Prostate gland (tissue), 2 donors: ENCODE data around the gene SELENOW. TPM values are rescaled to one million over a fixed set of nuclear protein-coding genes. Genes with fewer than 3 reads are reported as not detected.
"Not testable (repeated sequence)": the region's sequence is repeated elsewhere in the genome, so short reads cannot be mapped to it uniquely, and the experiment has no call there.

Experiments
- DNase-seq: peaks from one replicate; pipeline ENCODE4 v3.0.0-alpha.2; 2019; ENCODE audit warnings: low spot score
- H3K27ac ChIP-seq, 2 donors: fragments of 200-600 bp; sonication (generic); 2 replicates each; pipeline ENCODE4 v1.5.1; 2017 to 2019
- H3K27me3 ChIP-seq: fragments of 200-600 bp; sonication (generic); replicated peaks from 2 replicates; pipeline ENCODE4 v1.5.1; 2019; ENCODE audit not compliant: insufficient read depth
- H3K36me3 ChIP-seq, 2 donors: fragments of 200-600 bp; sonication (generic); 1 replicate in 1 of 2; 2 replicates in 1 of 2; pipeline versions ENCODE4 v1.5.1 to v1.8.1; 2017 to 2019
- H3K4me1 ChIP-seq: fragments of 200-600 bp; sonication (generic); replicated peaks from 2 replicates; pipeline ENCODE4 v1.5.1; 2019
- H3K4me3 ChIP-seq, 2 donors: fragments of 200-600 bp; sonication (generic); 2 replicates each; pipeline ENCODE4 v1.5.1; 2017 to 2019
- H3K9me3 ChIP-seq: fragments of 200-600 bp; sonication (generic); 2 replicates; pipeline ENCODE4 v1.5.1; 2017
- POLR2A ChIP-seq: fragments of 450-650 bp; IDR thresholded peaks from one replicate; pipeline ENCODE4 v1.6.1; 2016; ENCODE audit warnings: antibody characterized with exemption, mild to moderate bottlenecking
- POLR2AphosphoS5 ChIP-seq: sonication (generic); formaldehyde crosslinking; IDR thresholded peaks from one replicate; pipeline ENCODE4 v1.6.1; 2017; ENCODE audit warnings: antibody characterized with exemption
- WGBS: methylation state at CpG from one replicate; pipeline ENCODE4 v1.1.5; 2018; 5-methylcytosine and 5-hydroxymethylcytosine counted together
- intact Hi-C: fragments of 100-400 bp; cut with DNase I; formaldehyde crosslinking; loops from one replicate; pipeline ENCODE4 v1.14.2; 2022
- total RNA-seq, 2 donors: library from RNA; depleted of rRNA; stranded (reverse); fragments of >200 nt; gene quantifications; one replicate each; pipeline ENCODE4 v1.1.0, GENCODE V29; 2016
- TF ChIP-seq, protein P1 (sequence below), 4 experiments: fragments of 200-600 bp in 2 of 4; fragments of 450-650 bp in 2 of 4; sonication (generic) in 2 of 4; IDR thresholded peaks; 1 replicate in 3 of 4; 2 replicates in 1 of 4; pipeline ENCODE4 v1.5.1; 2016 to 2019; ENCODE audit warnings: antibody characterized with exemption in 4 of 4, mild to moderate bottlenecking in 2 of 4, moderate library complexity in 2 of 4

SELENOW gene
- total RNA-seq, 2 donors from 2014 or later: 301 to 565 TPM

DNA sequence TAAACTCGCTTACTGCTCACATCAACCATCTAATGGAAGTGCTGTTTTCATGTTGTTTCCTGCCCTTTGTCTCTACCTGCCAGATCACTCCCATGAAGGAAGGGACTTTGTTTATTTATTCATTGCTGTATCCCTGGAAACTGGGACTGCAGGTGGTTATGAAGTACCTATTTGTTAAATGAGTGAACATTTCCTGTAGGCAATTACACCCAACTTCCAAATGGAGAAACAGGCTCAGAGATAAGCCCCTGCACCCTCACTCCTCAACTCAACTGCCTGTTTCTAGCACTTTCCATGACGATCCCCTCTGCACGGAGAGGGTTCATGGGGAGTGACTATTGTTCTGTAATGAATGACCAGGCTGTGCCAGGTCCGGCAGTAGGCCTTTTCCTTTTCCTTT is 1.9 kb upstream of the SELENOW start:
- peak; percentile 40 for DNase-seq
- Histone ChIP-seq H3K36me3 (peaks cover 0 to 4% of the 10 kb centered on the region in 2 donors), H3K4me1 (peaks cover 6% of the 10 kb centered on the region), H3K4me3 (no peak overlapping the region), H3K9me3 (no peaks in the 10 kb centered on the region), H3K27ac (peak overlapping the region in 1 of 2 donors; percentile 99), H3K27me3 (no peaks in the 10 kb centered on the region)
- WGBS: 43% methylated on average over 4 of the region's 4 CpGs
- TF ChIP-seq POLR2AphosphoS5 (peak; percentile 85), POLR2A (no peak)
- intact Hi-C loops: loop anchor here (5.0 kb wide), 1 partner anchor 59 kb away; no protein-coding TSS in a partner anchor

DNA sequence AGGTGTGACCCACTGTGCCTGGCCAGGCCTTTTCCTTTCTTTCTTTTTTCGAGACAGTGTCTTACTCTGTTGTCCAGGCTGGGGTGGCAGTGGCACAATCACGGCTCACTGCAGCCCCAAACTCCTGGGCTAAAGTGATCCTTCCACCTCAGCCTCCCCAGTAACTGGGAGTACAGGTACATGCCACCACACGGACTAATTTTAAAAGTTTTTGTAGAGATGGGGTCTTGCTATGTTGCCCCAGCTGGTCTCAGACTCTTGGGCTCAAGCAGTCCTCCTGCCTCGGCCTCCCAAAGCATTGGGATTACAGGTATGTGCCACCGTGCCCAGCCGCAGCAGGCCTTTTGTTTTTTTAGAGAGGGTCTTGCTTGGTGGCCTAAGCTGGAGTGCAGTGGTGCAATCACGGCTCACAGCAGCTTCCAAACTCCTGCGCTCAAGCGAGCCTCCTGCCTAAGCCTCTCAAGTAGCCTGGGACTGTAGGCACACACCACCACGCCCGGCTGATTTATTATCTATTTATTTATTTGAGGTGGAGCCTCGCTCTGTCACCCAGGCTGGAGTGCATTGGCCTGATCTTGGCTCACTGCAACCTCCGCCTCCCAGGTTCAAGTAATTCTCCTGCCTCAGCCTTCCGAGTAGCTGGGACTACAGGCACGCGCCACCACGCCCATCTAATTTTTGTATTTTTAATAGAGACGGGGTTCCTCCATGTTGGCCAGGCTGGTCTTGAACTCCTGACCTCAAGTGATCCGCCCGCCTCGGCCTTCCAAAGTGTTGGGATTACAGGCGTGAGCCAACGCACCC is 1.1 kb upstream of the SELENOW start:
- Histone ChIP-seq H3K4me3 (peak overlapping the region; percentile 89 to 94), H3K27ac (peak overlapping the region; percentile 95 to 99)
- not testable (repeated sequence) for DNase-seq, H3K27me3 ChIP-seq, H3K9me3 ChIP-seq, H3K36me3 ChIP-seq, H3K4me1 ChIP-seq
- intact Hi-C loops: loop anchor here (5.0 kb wide), 1 partner anchor 60 kb away; no protein-coding TSS in a partner anchor
- WGBS: 77% methylated on average over 23 of the region's 23 CpGs

DNA sequence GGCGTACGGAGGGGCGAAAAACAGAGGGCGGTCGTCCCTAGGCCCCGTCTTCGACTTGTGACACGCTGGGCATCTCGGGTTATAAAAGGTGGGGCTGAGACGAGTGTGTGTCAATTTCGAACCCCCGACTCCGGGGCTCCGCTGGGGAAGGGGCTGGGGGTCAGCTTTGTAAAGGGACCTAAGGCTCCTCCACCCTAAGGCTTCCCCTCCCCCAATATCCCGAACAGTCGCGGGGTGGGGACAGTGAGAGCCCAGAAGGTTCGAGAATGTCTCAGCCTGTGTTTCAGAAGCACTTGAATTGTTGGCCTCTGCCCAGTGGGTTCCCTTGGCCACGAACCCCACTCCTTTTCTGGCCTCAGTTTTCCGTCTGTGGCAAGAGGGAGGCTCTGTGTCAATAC is 450 bp downstream of the SELENOW start:
- peak overlapping the region; percentile 89 to 94 for H3K4me3 ChIP-seq
- TF ChIP-seq, protein P1, sequence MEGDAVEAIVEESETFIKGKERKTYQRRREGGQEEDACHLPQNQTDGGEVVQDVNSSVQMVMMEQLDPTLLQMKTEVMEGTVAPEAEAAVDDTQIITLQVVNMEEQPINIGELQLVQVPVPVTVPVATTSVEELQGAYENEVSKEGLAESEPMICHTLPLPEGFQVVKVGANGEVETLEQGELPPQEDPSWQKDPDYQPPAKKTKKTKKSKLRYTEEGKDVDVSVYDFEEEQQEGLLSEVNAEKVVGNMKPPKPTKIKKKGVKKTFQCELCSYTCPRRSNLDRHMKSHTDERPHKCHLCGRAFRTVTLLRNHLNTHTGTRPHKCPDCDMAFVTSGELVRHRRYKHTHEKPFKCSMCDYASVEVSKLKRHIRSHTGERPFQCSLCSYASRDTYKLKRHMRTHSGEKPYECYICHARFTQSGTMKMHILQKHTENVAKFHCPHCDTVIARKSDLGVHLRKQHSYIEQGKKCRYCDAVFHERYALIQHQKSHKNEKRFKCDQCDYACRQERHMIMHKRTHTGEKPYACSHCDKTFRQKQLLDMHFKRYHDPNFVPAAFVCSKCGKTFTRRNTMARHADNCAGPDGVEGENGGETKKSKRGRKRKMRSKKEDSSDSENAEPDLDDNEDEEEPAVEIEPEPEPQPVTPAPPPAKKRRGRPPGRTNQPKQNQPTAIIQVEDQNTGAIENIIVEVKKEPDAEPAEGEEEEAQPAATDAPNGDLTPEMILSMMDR (IDR thresholded peaks at IDR 0.05): no peak
- TF ChIP-seq POLR2AphosphoS5 (peak; percentile 6), POLR2A (no peak)
- under 1% methylated on average over 20 of the region's 20 CpGs for WGBS
- H3K36me3 ChIP-seq: peaks cover 0 to 4% of the 10 kb centered on the region in 2 donors
- H3K27ac ChIP-seq: peak overlapping the region; percentile 95 to 99
- peak; percentile 46 for DNase-seq
- H3K9me3 ChIP-seq: no peaks in the 10 kb centered on the region
- no peaks in the 10 kb centered on the region for H3K27me3 ChIP-seq
- intact Hi-C loops: loop anchor here (5.0 kb wide), 1 partner anchor 62 kb away; no protein-coding TSS in a partner anchor
- H3K4me1 ChIP-seq: peaks cover 9% of the 10 kb centered on the region

DNA sequence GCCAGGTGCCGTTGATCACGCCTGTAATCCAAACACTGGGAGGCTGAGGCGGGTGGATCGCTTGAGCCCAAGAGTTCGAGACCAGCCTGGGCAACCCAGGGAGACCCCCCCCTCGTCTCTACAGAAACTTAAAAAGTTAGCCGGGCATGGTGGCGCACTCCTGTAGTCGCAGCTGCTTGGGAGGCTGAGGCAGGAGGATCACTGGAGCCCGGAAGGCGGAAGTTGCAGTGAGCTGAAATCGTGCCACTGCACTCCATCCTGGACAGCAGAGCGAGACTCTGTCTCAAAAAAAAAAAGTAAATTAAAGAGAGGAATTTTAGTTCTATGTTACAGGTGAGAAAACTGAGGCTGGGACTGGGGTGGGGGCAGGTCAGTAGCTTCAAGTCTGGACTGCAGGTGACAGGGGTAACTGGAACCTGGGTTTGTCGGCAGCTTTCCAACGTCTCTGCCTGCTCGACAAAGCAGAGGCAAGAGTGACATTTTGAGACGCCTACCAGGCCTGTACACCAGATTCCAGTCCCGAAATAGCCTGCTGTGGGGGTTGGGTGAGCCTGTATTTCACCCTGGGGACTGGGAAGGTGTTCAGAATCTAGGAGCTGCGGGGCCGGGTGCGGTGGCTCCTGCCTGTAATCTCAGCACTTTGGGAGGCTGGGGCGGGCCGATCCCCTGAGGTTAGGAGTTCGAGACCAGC is 1.2 kb downstream of the SELENOW start:
- no peaks in the 10 kb centered on the region for H3K27me3 ChIP-seq
- intact Hi-C loops: loop anchor here (5.0 to 10.0 kb wide), 2 partner anchors 62 to 175 kb away; partner anchors contain the start of gene BICRA
- no peaks in the 10 kb centered on the region for H3K9me3 ChIP-seq
- H3K36me3 ChIP-seq: peaks cover 4% of the 10 kb centered on the region in 2 donors
- peak overlapping the region; percentile 89 to 94 for H3K4me3 ChIP-seq
- peak; percentile 35 for DNase-seq
- peak; percentile 59 for TF ChIP-seq POLR2AphosphoS5
- no peak for TF ChIP-seq POLR2A
- TF ChIP-seq, protein P1 (IDR thresholded peaks at IDR 0.05): no peak
- H3K4me1 ChIP-seq: peaks cover 9% of the 10 kb centered on the region
- H3K27ac ChIP-seq: peak overlapping the region; percentile 95 to 99
- WGBS: 47% methylated on average over 24 of the region's 24 CpGs

DNA sequence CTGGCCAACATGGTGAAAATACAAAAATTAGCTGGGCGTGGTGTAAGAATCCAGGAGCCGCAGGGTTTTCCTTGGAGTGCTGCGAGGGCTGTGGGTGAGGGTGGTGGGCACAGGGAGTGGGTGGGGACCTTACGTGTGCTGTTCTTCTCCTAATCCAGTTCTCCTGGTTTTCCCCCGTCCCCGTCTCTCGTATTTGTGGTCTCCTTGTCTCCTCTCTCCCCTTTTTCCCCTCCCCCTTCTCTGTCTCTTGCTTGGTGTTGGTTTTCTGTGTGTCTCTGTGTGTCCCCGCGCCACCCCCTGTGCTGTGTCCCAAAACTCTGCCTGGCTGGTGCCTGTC is 1.7 kb downstream of the SELENOW start:
- no peaks in the 10 kb centered on the region for H3K9me3 ChIP-seq
- peak overlapping the region; percentile 89 to 94 for H3K4me3 ChIP-seq
- no peak for TF ChIP-seq POLR2A
- TF ChIP-seq POLR2AphosphoS5: no peak
- TF ChIP-seq, protein P1 (IDR thresholded peaks at IDR 0.05): no peak

More for the DNA sequence above, 1.7 kb downstream of the SELENOW start:
- 65% methylated on average over 9 of the region's 9 CpGs for WGBS
- H3K27me3 ChIP-seq: no peaks in the 10 kb centered on the region
- peaks cover 9% of the 10 kb centered on the region for H3K4me1 ChIP-seq
- intact Hi-C loops: loop anchor here (10.0 kb wide), 1 partner anchor 175 kb away; the partner anchor contains the start of gene BICRA
- DNase-seq: no peak
- peaks cover 4% of the 10 kb centered on the region in 2 donors for H3K36me3 ChIP-seq
- peak overlapping the region; percentile 95 to 99 for H3K27ac ChIP-seq
